ENCODE measurements around the gene BDH2.

GRCh38 chr4:103074744-103075434, 24.7 kb downstream of the BDH2 start:
- TF ChIP-seq POLR2A (IDR thresholded peaks at IDR 0.05) (no peak), CTCF (IDR thresholded peaks at IDR 0.05) (no peak)
